Activated B cell treated with CpG ODN at 0.5 μM for 24 hours (primary cell): ENCODE measurements around the gene ODAD4. TPM values are rescaled to one million over a fixed set of nuclear protein-coding genes. Genes with fewer than 3 reads are reported as not detected.

ENCODE experiments used
- ATAC-seq: fragments of 200-7000 bp; cut with Tn5 transposase; one replicate; pipeline ENCODE4 v1.10.0; 2021; ENCODE audit warnings: low read depth, mild to moderate bottlenecking, moderate library complexity
- CTCF ChIA-PET: fragments of 350-600 bp; sonication (Branson Sonifier 250); formaldehyde crosslinking; loops from one replicate; lab custom pipeline; 2021; ENCODE audit warnings: antibody characterized with exemption; lab: Charles Lee
- POLR2A ChIA-PET: fragments of 350-600 bp; sonication (Branson Sonifier 250); formaldehyde crosslinking; loops from one replicate; lab custom pipeline; 2021; ENCODE audit warnings: antibody characterized with exemption; lab: Charles Lee
- DNase-seq: peaks from one replicate; pipeline ENCODE4 v3.0.0; 2022
- H3K27ac Mint-ChIP-seq: one replicate; pipeline ENCODE4 v1.8.0; 2020; ENCODE audit warnings: mixed read lengths
- H3K27me3 Mint-ChIP-seq: one replicate; pipeline ENCODE4 v1.8.0; 2021; ENCODE audit warnings: mixed read lengths
- H3K36me3 Mint-ChIP-seq: one replicate; pipeline ENCODE4 v1.8.0; 2021; ENCODE audit warnings: low read depth, mixed read lengths
- H3K4me1 Mint-ChIP-seq: one replicate; pipeline ENCODE4 v1.8.0; 2021; ENCODE audit warnings: mixed read lengths
- H3K4me3 Mint-ChIP-seq: one replicate; pipeline ENCODE4 v1.8.0; 2020; ENCODE audit warnings: mild to moderate bottlenecking, mixed read lengths
- H3K9me3 Mint-ChIP-seq: one replicate; pipeline ENCODE4 v1.8.0; 2020; ENCODE audit warnings: mixed read lengths
- CTCF ChIP-seq: fragments of 200-600 bp; IDR thresholded peaks from one replicate; pipeline ENCODE4 v1.8.0; 2022; ENCODE audit warnings: antibody characterized with exemption, mild to moderate bottlenecking
- intact Hi-C: fragments of 100-400 bp; cut with micrococcal nuclease; formaldehyde crosslinking; loops from one replicate; pipeline ENCODE4 v1.15.1; 2024
- total RNA-seq: library from RNA; stranded (reverse); gene quantifications from 2 replicates; pipeline ENCODE4 v1.2.3, GENCODE V29; 2022

Gene ODAD4
- total RNA-seq, 1 donor from 2014 or later: 1.1 TPM

- DNase-seq (no peak), ATAC-seq (no peak)
- Mint-ChIP-seq H3K36me3 (peaks cover 73% of the 10 kb centered on the region), H3K27me3 (no peaks in the 10 kb centered on the region), H3K4me3 (no peak overlapping the region), H3K9me3 (no peaks in the 10 kb centered on the region), H3K4me1 (peaks cover 29% of the 10 kb centered on the region), H3K27ac (no peak overlapping the region)
- ChIA-PET POLR2A (interaction anchor here (0.5 to 0.7 kb wide), 2 partner anchors 15 to 111 kb away, joined by 3 to 6 read pairs; no protein-coding TSS in a partner anchor), CTCF (no interaction called here)
- no peak for TF ChIP-seq CTCF
- intact Hi-C loops: no loop called here
Observed at GRCh38 chr17:42000413-42001133, 70.2 kb downstream of the ODAD4 start.

- no peak for TF ChIP-seq CTCF
- Mint-ChIP-seq H3K9me3 (no peaks in the 10 kb centered on the region), H3K36me3 (peaks cover 61% of the 10 kb centered on the region), H3K4me3 (no peak overlapping the region), H3K27me3 (no peaks in the 10 kb centered on the region), H3K4me1 (peaks cover 18% of the 10 kb centered on the region), H3K27ac (no peak overlapping the region)
- ATAC-seq: no peak
- ChIA-PET CTCF (no interaction called here), POLR2A (interaction anchor here (1.2 to 1.3 kb wide), 2 partner anchors 15 to 134 kb away, joined by 3 read pairs; partner anchors contain the start of gene DNAJC7)
- no peak for DNase-seq
- intact Hi-C loops: no loop called here
Observed at GRCh38 chr17:42001729-42002128, 71.3 kb downstream of the ODAD4 start.

- intact Hi-C loops: no loop called here
- no peak overlapping the region for H3K27ac Mint-ChIP-seq
- DNase-seq: no peak
- H3K4me1 Mint-ChIP-seq: peaks cover 16% of the 10 kb centered on the region
- ChIA-PET POLR2A (interaction anchor here (0.9 to 1.3 kb wide), 3 partner anchors 15 to 134 kb away, joined by 3 read pairs; partner anchors contain the start of gene DNAJC7), CTCF (interaction anchor here (1.3 kb wide), 1 partner anchor 18 kb away, joined by 3 read pairs; the partner anchor contains the start of gene NKIRAS2)
- H3K4me3 Mint-ChIP-seq: no peak overlapping the region
- H3K9me3 Mint-ChIP-seq: no peaks in the 10 kb centered on the region
- TF ChIP-seq CTCF: no peak
- H3K36me3 Mint-ChIP-seq: peaks cover 60% of the 10 kb centered on the region
- ATAC-seq: no peak
- H3K27me3 Mint-ChIP-seq: no peaks in the 10 kb centered on the region
Observed at GRCh38 chr17:42002175-42002791, 71.9 kb downstream of the ODAD4 start.

- Mint-ChIP-seq H3K4me3 (no peak overlapping the region), H3K27me3 (no peaks in the 10 kb centered on the region), H3K9me3 (no peaks in the 10 kb centered on the region), H3K27ac (no peak overlapping the region), H3K36me3 (peaks cover 54% of the 10 kb centered on the region), H3K4me1 (peaks cover 16% of the 10 kb centered on the region)
- ChIA-PET POLR2A (interaction anchor here (0.7 to 1.3 kb wide), 3 partner anchors 14 to 51 kb away, joined by 3 to 7 read pairs (median 3); partner anchors contain the start of gene DNAJC7), CTCF (interaction anchor here (1.3 kb wide), 1 partner anchor 17 kb away, joined by 3 read pairs; the partner anchor contains the start of gene NKIRAS2)
- DNase-seq (no peak), ATAC-seq (no peak)
- intact Hi-C loops: no loop called here
- no peak for TF ChIP-seq CTCF
Observed at GRCh38 chr17:42002792-42003301, 72.4 kb downstream of the ODAD4 start.

- DNase-seq (no peak), ATAC-seq (no peak)
- intact Hi-C loops: no loop called here
- Mint-ChIP-seq H3K27me3 (no peaks in the 10 kb centered on the region), H3K4me3 (no peak overlapping the region), H3K36me3 (peaks cover 48% of the 10 kb centered on the region), H3K9me3 (no peaks in the 10 kb centered on the region), H3K4me1 (peaks cover 24% of the 10 kb centered on the region), H3K27ac (no peak overlapping the region)
- no peak for TF ChIP-seq CTCF
- CTCF ChIA-PET: interaction anchor here (1.3 kb wide), 1 partner anchor 15 kb away, joined by 4 read pairs; the partner anchor contains the start of gene NKIRAS2
- POLR2A ChIA-PET: interaction anchor here (1.0 kb wide), 1 partner anchor 10 kb away, joined by 3 read pairs; no protein-coding TSS in a partner anchor
Observed at GRCh38 chr17:42005166-42005565, 74.7 kb downstream of the ODAD4 start.
